ENCODE measurements around the gene USP1.

Gene USP1

DNA sequence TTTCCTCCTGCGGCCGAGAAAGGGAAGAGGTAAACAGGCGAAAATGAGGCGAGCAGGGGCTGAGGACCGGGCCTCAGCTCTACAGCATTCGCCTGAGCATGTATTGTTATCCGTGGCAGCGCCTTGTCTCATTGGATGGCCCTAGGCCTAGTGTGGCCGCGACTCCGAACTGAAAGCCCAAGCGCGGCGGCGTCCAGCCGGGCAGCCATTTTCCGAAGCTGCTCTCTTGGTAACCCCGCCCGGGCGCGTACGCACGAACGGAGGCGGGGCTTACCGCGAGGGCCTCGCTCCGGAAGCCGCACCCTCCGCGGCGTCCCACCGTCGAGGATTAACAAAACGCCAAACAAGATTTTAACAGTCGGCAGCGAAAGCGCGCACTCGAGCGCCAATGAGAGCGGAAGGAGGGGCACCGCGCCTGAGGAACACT is 797 bp upstream of the USP1 start:
- DNase-seq (ENCODE audit: low read depth): peak; percentile 99
- H3K4me3 ChIP-seq (ENCODE audit: low read depth, low read length): peak overlapping the region; percentile 99
- TF ChIP-seq MYC (IDR thresholded peaks at IDR 0.05; ENCODE audit: low read depth, low read length): peak; percentile 57
- peak; percentile 93 for TF ChIP-seq POLR2A (IDR thresholded peaks at IDR 0.05; ENCODE audit: extremely low read depth, insufficient read length)
- TF ChIP-seq CTCF (IDR thresholded peaks at IDR 0.05; ENCODE audit: low read depth, low read length): no peak
- TF ChIP-seq, protein P1, sequence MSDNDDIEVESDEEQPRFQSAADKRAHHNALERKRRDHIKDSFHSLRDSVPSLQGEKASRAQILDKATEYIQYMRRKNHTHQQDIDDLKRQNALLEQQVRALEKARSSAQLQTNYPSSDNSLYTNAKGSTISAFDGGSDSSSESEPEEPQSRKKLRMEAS (IDR thresholded peaks at IDR 0.05; ENCODE audit: low read depth, low read length): no peak; the same call in 1 of the 2 replicates

- TF ChIP-seq POLR2A (IDR thresholded peaks at IDR 0.05; ENCODE audit: extremely low read depth, insufficient read length): no peak
- TF ChIP-seq, protein P1 (IDR thresholded peaks at IDR 0.05; ENCODE audit: low read depth, low read length): peak; percentile 12; the same call in 1 of the 2 replicates
- peak; percentile 30; the same call in 1 of the 2 replicates for TF ChIP-seq MYC (IDR thresholded peaks at IDR 0.05; ENCODE audit: low read depth, low read length)
- TF ChIP-seq CTCF (IDR thresholded peaks at IDR 0.05; ENCODE audit: low read depth, low read length): no peak
- peak; percentile 51 for DNase-seq (ENCODE audit: low read depth)
- H3K4me3 ChIP-seq (ENCODE audit: low read depth, low read length): peak overlapping the region; percentile 99
Observed at GRCh38 chr1:62437273-62437940, 558 bp downstream of the USP1 start.

DNA sequence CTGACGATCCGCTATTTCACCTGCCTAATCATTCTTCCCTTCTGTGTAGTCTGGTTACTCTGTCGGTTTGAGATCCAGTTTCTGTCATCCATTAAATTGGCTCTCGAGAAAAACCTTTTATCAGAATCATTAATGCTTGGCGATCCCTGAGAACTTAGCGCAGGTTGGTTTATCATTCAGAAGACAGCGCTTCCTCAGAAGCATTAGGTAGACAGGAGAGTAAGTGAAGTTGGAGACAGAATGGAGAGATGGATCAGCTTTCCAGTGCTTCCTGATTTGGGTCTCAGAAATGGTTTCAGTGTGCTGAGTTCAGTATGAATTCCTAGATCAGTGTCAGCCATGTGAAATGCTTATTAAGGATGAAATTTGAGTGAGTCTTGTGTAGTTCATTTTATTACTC is 1.3 kb downstream of the USP1 start:
- peak overlapping the region; percentile 99 for H3K4me3 ChIP-seq (ENCODE audit: low read depth, low read length)
- TF ChIP-seq, protein P1 (IDR thresholded peaks at IDR 0.05; ENCODE audit: low read depth, low read length): no peak
- peak; percentile 31 for DNase-seq (ENCODE audit: low read depth)

- no peak for TF ChIP-seq MYC (IDR thresholded peaks at IDR 0.05; ENCODE audit: low read depth, low read length)
- TF ChIP-seq, protein P1 (IDR thresholded peaks at IDR 0.05; ENCODE audit: low read depth, low read length): no peak
- TF ChIP-seq CTCF (IDR thresholded peaks at IDR 0.05; ENCODE audit: low read depth, low read length): no peak
- TF ChIP-seq POLR2A (IDR thresholded peaks at IDR 0.05; ENCODE audit: extremely low read depth, insufficient read length): no peak
- DNase-seq (ENCODE audit: low read depth): peak; percentile 24
- peak overlapping the region; percentile 99 for H3K4me3 ChIP-seq (ENCODE audit: low read depth, low read length)
Observed at GRCh38 chr1:62439652-62440371, 3.0 kb downstream of the USP1 start.

DNA sequence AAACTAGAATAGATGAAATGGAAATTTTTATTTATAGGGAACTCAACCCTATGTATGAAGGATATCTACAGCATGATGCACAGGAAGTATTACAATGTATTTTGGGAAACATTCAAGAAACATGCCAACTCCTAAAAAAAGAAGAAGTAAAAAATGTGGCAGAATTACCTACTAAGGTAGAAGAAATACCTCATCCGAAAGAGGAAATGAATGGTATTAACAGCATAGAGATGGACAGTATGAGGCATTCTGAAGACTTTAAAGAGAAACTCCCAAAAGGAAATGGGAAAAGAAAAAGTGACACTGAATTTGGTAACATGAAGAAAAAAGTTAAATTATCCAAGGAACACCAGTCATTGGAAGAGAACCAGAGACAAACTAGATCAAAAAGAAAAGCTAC is 7.9 kb downstream of the USP1 start:
- H3K4me3 ChIP-seq (ENCODE audit: low read depth, low read length): no peak overlapping the region
- no peak for DNase-seq (ENCODE audit: low read depth)
- no peak for TF ChIP-seq MYC (IDR thresholded peaks at IDR 0.05; ENCODE audit: low read depth, low read length)
- TF ChIP-seq, protein P1 (IDR thresholded peaks at IDR 0.05; ENCODE audit: low read depth, low read length): no peak
- no peak for TF ChIP-seq CTCF (IDR thresholded peaks at IDR 0.05; ENCODE audit: low read depth, low read length)
- no peak for TF ChIP-seq POLR2A (IDR thresholded peaks at IDR 0.05; ENCODE audit: extremely low read depth, insufficient read length)
